Measurements from ENCODE around the gene SCTR.

The SCTR gene

GRCh38 chr2:119416299-119416923, 107.9 kb downstream of the SCTR start:
- DNase-seq = no peak
- Histone ChIP-seq H3K14ac (ENCODE audit: low read length) (no peak overlapping the region), H3K4me2 (ENCODE audit: low read length) (no peak overlapping the region), H4K12ac (ENCODE audit: low read depth, low read length) (no peak overlapping the region), H3K4ac (ENCODE audit: low read depth, low read length) (no peak overlapping the region), H3K9ac (ENCODE audit: low read length) (no peak overlapping the region), H3K4me1 (ENCODE audit: control insufficient read depth in 1 of 2, insufficient read depth in 2 of 2, low read length in 2 of 2) (no peaks in the 10 kb centered on the region), H3K27ac (ENCODE audit: low read depth, low read length) (no peak overlapping the region), H2BK5ac (ENCODE audit: low read depth, low read length, poor library complexity) (no peak overlapping the region), H3K18ac (ENCODE audit: low read length) (no peak overlapping the region), H3K36me3 (ENCODE audit: control insufficient read depth in 1 of 2, insufficient read depth in 2 of 2, low read length in 2 of 2) (no peaks in the 10 kb centered on the region), H2BK120ac (ENCODE audit: insufficient read depth, low read length, poor library complexity) (no peak overlapping the region), H3K9me3 (ENCODE audit: insufficient read depth, low read depth, low read length) (peaks cover 6% of the 10 kb centered on the region), H2AFZ (ENCODE audit: insufficient read depth, low read length, poor library complexity) (no peak overlapping the region), H4K8ac (ENCODE audit: low read depth, low read length) (no peak overlapping the region), H3K79me2 (ENCODE audit: control insufficient read depth, insufficient read depth, low read length, poor library complexity) (no peaks in the 10 kb centered on the region), H3K79me1 (ENCODE audit: low read length) (no peaks in the 10 kb centered on the region), H3K23ac (ENCODE audit: low read length) (no peak overlapping the region), H2BK12ac (ENCODE audit: low read length) (no peak overlapping the region), H2AK5ac (ENCODE audit: low read length) (no peak overlapping the region), H3K27me3 (ENCODE audit: insufficient read depth, low read length) (no peaks in the 10 kb centered on the region), H3K4me3 (ENCODE audit: low read depth, low read length) (no peak overlapping the region), H4K91ac (ENCODE audit: low read depth, low read length) (no peak overlapping the region)
- WGBS (ENCODE audit: extremely low coverage, insufficient coverage, insufficient read length) = no CpG with 5 or more reads among the region's 4 CpGs

- no peaks in the 10 kb centered on the region for H3K27me3 ChIP-seq (ENCODE audit: insufficient read depth, low read length)
- no peak overlapping the region for H3K9ac ChIP-seq (ENCODE audit: low read length)
- no peaks in the 10 kb centered on the region for H3K36me3 ChIP-seq (ENCODE audit: control insufficient read depth in 1 of 2, insufficient read depth in 2 of 2, low read length in 2 of 2)
- H2AK5ac ChIP-seq (ENCODE audit: low read length) = no peak overlapping the region
- H4K8ac ChIP-seq (ENCODE audit: low read depth, low read length) = no peak overlapping the region
- H3K23ac ChIP-seq (ENCODE audit: low read length) = no peak overlapping the region
- no peak overlapping the region for H3K4me3 ChIP-seq (ENCODE audit: low read depth, low read length)
- no peak overlapping the region for H2BK5ac ChIP-seq (ENCODE audit: low read depth, low read length, poor library complexity)
- no peak overlapping the region for H4K91ac ChIP-seq (ENCODE audit: low read depth, low read length)
- no peak overlapping the region for H3K18ac ChIP-seq (ENCODE audit: low read length)
- H3K9me3 ChIP-seq (ENCODE audit: insufficient read depth, low read depth, low read length) = no peaks in the 10 kb centered on the region
- no peak overlapping the region for H3K14ac ChIP-seq (ENCODE audit: low read length)
- peak overlapping the region; percentile 29 for H2BK120ac ChIP-seq (ENCODE audit: insufficient read depth, low read length, poor library complexity)
- H3K4me1 ChIP-seq (ENCODE audit: control insufficient read depth in 1 of 2, insufficient read depth in 2 of 2, low read length in 2 of 2) = no peaks in the 10 kb centered on the region
- no peak overlapping the region for H3K4me2 ChIP-seq (ENCODE audit: low read length)
- no peak for DNase-seq
- H3K4ac ChIP-seq (ENCODE audit: low read depth, low read length) = no peak overlapping the region
- H4K12ac ChIP-seq (ENCODE audit: low read depth, low read length) = no peak overlapping the region
- no CpG with 5 or more reads among the region's 1 CpG for WGBS (ENCODE audit: extremely low coverage, insufficient coverage, insufficient read length)
- H3K79me2 ChIP-seq (ENCODE audit: control insufficient read depth, insufficient read depth, low read length, poor library complexity) = no peaks in the 10 kb centered on the region
- H2BK12ac ChIP-seq (ENCODE audit: low read length) = no peak overlapping the region
- no peak overlapping the region for H2AFZ ChIP-seq (ENCODE audit: insufficient read depth, low read length, poor library complexity)
- no peaks in the 10 kb centered on the region for H3K79me1 ChIP-seq (ENCODE audit: low read length)
- H3K27ac ChIP-seq (ENCODE audit: low read depth, low read length) = no peak overlapping the region
Observed at GRCh38 chr2:119415630-119416029, 108.7 kb downstream of the SCTR start.

GRCh38 chr2:119414894-119415293, 109.4 kb downstream of the SCTR start:
- no peak overlapping the region for H2BK120ac ChIP-seq (ENCODE audit: insufficient read depth, low read length, poor library complexity)
- no peak overlapping the region for H4K12ac ChIP-seq (ENCODE audit: low read depth, low read length)
- DNase-seq = no peak
- no peak overlapping the region for H3K18ac ChIP-seq (ENCODE audit: low read length)
- H4K91ac ChIP-seq (ENCODE audit: low read depth, low read length) = no peak overlapping the region
- H3K4me2 ChIP-seq (ENCODE audit: low read length) = no peak overlapping the region
- no peak overlapping the region for H2BK5ac ChIP-seq (ENCODE audit: low read depth, low read length, poor library complexity)
- H3K27me3 ChIP-seq (ENCODE audit: insufficient read depth, low read length) = no peaks in the 10 kb centered on the region
- WGBS (ENCODE audit: extremely low coverage, insufficient coverage, insufficient read length) = no CpG with 5 or more reads among the region's 3 CpGs
- no peaks in the 10 kb centered on the region for H3K79me2 ChIP-seq (ENCODE audit: control insufficient read depth, insufficient read depth, low read length, poor library complexity)
- no peak overlapping the region for H3K4me3 ChIP-seq (ENCODE audit: low read depth, low read length)
- H3K27ac ChIP-seq (ENCODE audit: low read depth, low read length) = no peak overlapping the region
- no peak overlapping the region for H3K9ac ChIP-seq (ENCODE audit: low read length)
- no peaks in the 10 kb centered on the region for H3K79me1 ChIP-seq (ENCODE audit: low read length)
- H3K4ac ChIP-seq (ENCODE audit: low read depth, low read length) = no peak overlapping the region
- no peaks in the 10 kb centered on the region for H3K4me1 ChIP-seq (ENCODE audit: control insufficient read depth in 1 of 2, insufficient read depth in 2 of 2, low read length in 2 of 2)
- H3K9me3 ChIP-seq (ENCODE audit: insufficient read depth, low read depth, low read length) = no peaks in the 10 kb centered on the region
- no peak overlapping the region for H2AFZ ChIP-seq (ENCODE audit: insufficient read depth, low read length, poor library complexity)
- no peak overlapping the region for H4K8ac ChIP-seq (ENCODE audit: low read depth, low read length)
- no peak overlapping the region for H3K23ac ChIP-seq (ENCODE audit: low read length)
- no peak overlapping the region for H3K14ac ChIP-seq (ENCODE audit: low read length)
- no peak overlapping the region for H2AK5ac ChIP-seq (ENCODE audit: low read length)
- no peaks in the 10 kb centered on the region for H3K36me3 ChIP-seq (ENCODE audit: control insufficient read depth in 1 of 2, insufficient read depth in 2 of 2, low read length in 2 of 2)
- no peak overlapping the region for H2BK12ac ChIP-seq (ENCODE audit: low read length)

DNA sequence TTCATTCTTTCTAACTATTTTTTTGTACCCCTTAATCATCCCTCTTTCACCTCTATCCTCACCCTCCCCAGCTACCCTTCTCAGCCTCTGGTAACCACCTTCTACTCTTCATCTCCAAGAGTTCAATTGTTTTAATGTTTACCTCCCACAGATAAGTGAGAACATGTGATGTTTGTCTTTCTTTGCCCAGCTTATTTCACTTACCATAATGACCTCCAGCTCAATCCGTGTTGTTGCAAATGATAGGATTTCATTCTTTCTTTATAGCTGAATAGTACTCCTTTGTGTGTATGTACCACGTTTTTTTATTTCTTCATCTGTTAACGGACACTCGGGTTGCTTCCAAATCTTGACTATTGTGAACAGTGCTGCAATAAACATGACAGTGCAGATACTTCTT, 114.8 kb downstream of the SCTR start:
- H2BK5ac ChIP-seq (ENCODE audit: low read depth, low read length, poor library complexity) = no peak overlapping the region
- no peak overlapping the region for H4K8ac ChIP-seq (ENCODE audit: low read depth, low read length)
- no peak overlapping the region for H2BK120ac ChIP-seq (ENCODE audit: insufficient read depth, low read length, poor library complexity)
- H3K4me3 ChIP-seq (ENCODE audit: low read depth, low read length) = no peak overlapping the region
- H3K27me3 ChIP-seq (ENCODE audit: insufficient read depth, low read length) = no peaks in the 10 kb centered on the region
- H2AK5ac ChIP-seq (ENCODE audit: low read length) = no peak overlapping the region
- H4K12ac ChIP-seq (ENCODE audit: low read depth, low read length) = no peak overlapping the region
- H2BK12ac ChIP-seq (ENCODE audit: low read length) = no peak overlapping the region
- H3K4ac ChIP-seq (ENCODE audit: low read depth, low read length) = no peak overlapping the region
- H3K27ac ChIP-seq (ENCODE audit: low read depth, low read length) = no peak overlapping the region
- H3K23ac ChIP-seq (ENCODE audit: low read length) = no peak overlapping the region
- H4K91ac ChIP-seq (ENCODE audit: low read depth, low read length) = no peak overlapping the region
- H3K4me1 ChIP-seq (ENCODE audit: control insufficient read depth in 1 of 2, insufficient read depth in 2 of 2, low read length in 2 of 2) = no peaks in the 10 kb centered on the region
- no peaks in the 10 kb centered on the region for H3K9me3 ChIP-seq (ENCODE audit: insufficient read depth, low read depth, low read length)
- no peak overlapping the region for H3K4me2 ChIP-seq (ENCODE audit: low read length)
- WGBS (ENCODE audit: extremely low coverage, insufficient coverage, insufficient read length) = no CpG with 5 or more reads among the region's 4 CpGs
- no peak overlapping the region for H3K14ac ChIP-seq (ENCODE audit: low read length)
- no peak for DNase-seq
- no peak overlapping the region for H3K9ac ChIP-seq (ENCODE audit: low read length)
- H3K79me2 ChIP-seq (ENCODE audit: control insufficient read depth, insufficient read depth, low read length, poor library complexity) = no peaks in the 10 kb centered on the region
- H3K36me3 ChIP-seq (ENCODE audit: control insufficient read depth in 1 of 2, insufficient read depth in 2 of 2, low read length in 2 of 2) = no peaks in the 10 kb centered on the region
- H3K79me1 ChIP-seq (ENCODE audit: low read length) = no peaks in the 10 kb centered on the region
- H2AFZ ChIP-seq (ENCODE audit: insufficient read depth, low read length, poor library complexity) = no peak overlapping the region
- H3K18ac ChIP-seq (ENCODE audit: low read length) = no peak overlapping the region

Measured in trophoblast cell (in vitro differentiated cells and primary cell).